Keratinocyte (primary cell): ENCODE measurements around the gene ADRM1. TPM values are rescaled to one million over a fixed set of nuclear protein-coding genes. Genes with fewer than 3 reads are reported as not detected.

ENCODE experiments used
- DNase-seq: peaks from one replicate; pipeline ENCODE4 v3.0.0-alpha.2; 2011; ENCODE audit warnings: low read depth, missing footprints, low spot score
- FAIRE-seq: peaks from 2 replicates; lab custom pipeline; 2011; peaks lifted over from hg19 to GRCh38; lab: Jason Lieb, UNC
- H2AFZ ChIP-seq: 2 replicates; pipeline ENCODE4 v1.6.0; 2012; ENCODE audit warnings: low read length, control low read depth, inconsistent platforms; ENCODE audit not compliant: control insufficient read depth
- H3K27ac ChIP-seq: 2 replicates; pipeline ENCODE4 v1.5.1; 2011; ENCODE audit warnings: low read length; ENCODE audit not compliant: control insufficient read depth, insufficient read depth
- H3K27me3 ChIP-seq: 3 replicates; pipeline ENCODE4 v1.6.0; 2011; ENCODE audit warnings: low read length; ENCODE audit not compliant: control insufficient read depth, insufficient read depth; ENCODE audit errors: extremely low read depth
- H3K36me3 ChIP-seq, 2 experiments: 2 replicates in 1 of 2; 3 replicates in 1 of 2; pipeline ENCODE4 v1.5.1; 2011; ENCODE audit warnings: low read length in 2 of 2, mild to moderate bottlenecking in 1 of 2; ENCODE audit not compliant: control insufficient read depth in 2 of 2, insufficient read depth in 2 of 2; ENCODE audit errors: extremely low read depth in 1 of 2
- H3K4me1 ChIP-seq: 3 replicates; pipeline ENCODE4 v1.5.1; 2011; ENCODE audit warnings: low read length; ENCODE audit not compliant: control insufficient read depth, insufficient read depth; ENCODE audit errors: extremely low read depth
- H3K4me2 ChIP-seq: 3 replicates; pipeline ENCODE4 v1.6.0; 2011; ENCODE audit warnings: low read depth, low read length; ENCODE audit not compliant: control insufficient read depth, insufficient read depth; ENCODE audit errors: extremely low read depth
- H3K4me3 ChIP-seq, 3 experiments: fragments of 200-600 bp in 1 of 3; sonication (generic) in 1 of 3; 2 replicates in 2 of 3; 3 replicates in 1 of 3; pipeline ENCODE4 v1.5.1; 2011 to 2016; ENCODE audit warnings: low read length in 3 of 3, mild to moderate bottlenecking in 3 of 3, control low read depth in 2 of 3, inconsistent platforms in 1 of 3, low read depth in 1 of 3, mixed read lengths in 1 of 3, mixed run types in 1 of 3, moderate library complexity in 1 of 3; ENCODE audit not compliant: control insufficient read depth in 2 of 3, insufficient read depth in 2 of 3; ENCODE audit errors: extremely low read depth in 1 of 3
- H3K79me2 ChIP-seq: 2 replicates; pipeline ENCODE4 v1.6.0; 2012; ENCODE audit warnings: low read length; ENCODE audit not compliant: control insufficient read depth, insufficient read depth
- H3K9ac ChIP-seq: 3 replicates; pipeline ENCODE4 v1.6.0; 2011; ENCODE audit warnings: low read length; ENCODE audit not compliant: control insufficient read depth, insufficient read depth; ENCODE audit errors: extremely low read depth
- H3K9me1 ChIP-seq: 3 replicates; pipeline ENCODE4 v1.6.0; 2011; ENCODE audit warnings: low read length; ENCODE audit not compliant: control insufficient read depth, insufficient read depth; ENCODE audit errors: extremely low read depth
- H3K9me3 ChIP-seq: 2 replicates; pipeline ENCODE4 v1.5.1; 2012; ENCODE audit warnings: low read depth, low read length; ENCODE audit not compliant: control insufficient read depth
- H4K20me1 ChIP-seq: 3 replicates; pipeline ENCODE4 v1.6.0; 2011; ENCODE audit warnings: low read length; ENCODE audit not compliant: control insufficient read depth, insufficient read depth; ENCODE audit errors: extremely low read depth
- CTCF ChIP-seq, 3 experiments: IDR thresholded peaks in 1 of 3; conservative IDR thresholded peaks in 1 of 3; optimal IDR thresholded peaks in 1 of 3; 2 replicates in 2 of 3; 3 replicates in 1 of 3; pipeline versions ENCODE3 to v1.5.1; 2011; ENCODE audit warnings: low read length in 3 of 3, mild to moderate bottlenecking in 3 of 3, moderate library complexity in 2 of 3, control low read depth in 1 of 3, inconsistent platforms in 1 of 3; ENCODE audit not compliant: insufficient read depth in 2 of 3; ENCODE audit errors: extremely low read depth in 1 of 3
- EZH2 ChIP-seq: IDR thresholded peaks from one replicate; pipeline ENCODE4 v1.6.1; 2012; ENCODE audit warnings: inconsistent platforms, mild to moderate bottlenecking, low read length, moderate library complexity
- dilution Hi-C: fragments of 300-500 bp; cut with MboI; formaldehyde crosslinking; loops from one replicate; pipeline ENCODE4 v1.7.0; 2020; ENCODE audit warnings: low sequenced_read_pairs; ENCODE audit not compliant: extremely low pct_ligation_motif_present
- polyA plus RNA-seq, 5 experiments: library from polyadenylated mRNA; depleted of rRNA in 3 of 5; stranded (reverse) in 3 of 5; stranded (forward) in 1 of 5; unstranded in 1 of 5; fragments of >200 nt; gene quantifications; 1 replicate in 1 of 5; 2 replicates in 3 of 5; 3 replicates in 1 of 5; pipeline versions ENCODE4 v1.2.1 to v1.2.3, GENCODE V29; 2011 to 2012; ENCODE audit warnings: missing spikeins in 2 of 5, low read depth in 1 of 5, low replicate concordance in 1 of 5

Gene ADRM1
- polyA plus RNA-seq, 1 donor (not counting 4 experiments of a cell fraction or from before 2014, with no cell fraction given), result 91.4 TPM

- no peak overlapping the region for H2AFZ ChIP-seq
- H3K9me3 ChIP-seq, result no peaks in the 10 kb centered on the region
- no peak overlapping the region for H3K27ac ChIP-seq
- H3K4me3 ChIP-seq, result no peak overlapping the region
- peaks cover 17% of the 10 kb centered on the region for H3K79me2 ChIP-seq
- TF ChIP-seq EZH2 (no peak), CTCF (optimal IDR thresholded peaks at IDR 0.05 in 1 of 3, IDR thresholded peaks at IDR 0.05 in 1 of 3, conservative IDR thresholded peaks at IDR 0.05 in 1 of 3; ENCODE audit: extremely low read depth in 1 of 3, insufficient read depth in 2 of 3, low read length in 3 of 3) (no peak)
- H3K4me1 ChIP-seq, result peaks cover 3% of the 10 kb centered on the region
- peaks cover 18 to 43% of the 10 kb centered on the region in 2 experiments for H3K36me3 ChIP-seq
- no peak overlapping the region for H3K4me2 ChIP-seq
- no peak for FAIRE-seq
- dilution Hi-C loops, result no loop called here
- no peaks in the 10 kb centered on the region for H3K27me3 ChIP-seq
- no peaks in the 10 kb centered on the region for H3K9me1 ChIP-seq
- peaks cover 8% of the 10 kb centered on the region for H4K20me1 ChIP-seq
- no peak for DNase-seq
- no peak overlapping the region for H3K9ac ChIP-seq
Observed at GRCh38 chr20:62258499-62259293, 44.1 kb upstream of the ADRM1 start.

GRCh38 chr20:62259294-62259565, 43.6 kb upstream of the ADRM1 start:
- Histone ChIP-seq H3K36me3 (peaks cover 22 to 46% of the 10 kb centered on the region in 2 experiments), H3K27me3 (no peaks in the 10 kb centered on the region), H3K27ac (no peak overlapping the region), H3K4me2 (no peak overlapping the region), H4K20me1 (peaks cover 6% of the 10 kb centered on the region), H3K4me1 (no peaks in the 10 kb centered on the region), H3K9me3 (no peaks in the 10 kb centered on the region), H3K9me1 (no peaks in the 10 kb centered on the region), H3K4me3 (no peak overlapping the region), H3K9ac (no peak overlapping the region), H3K79me2 (peaks cover 14% of the 10 kb centered on the region), H2AFZ (no peak overlapping the region)
- dilution Hi-C loops, result no loop called here
- no peak for DNase-seq
- FAIRE-seq, result no peak
- TF ChIP-seq CTCF (optimal IDR thresholded peaks at IDR 0.05 in 1 of 3, IDR thresholded peaks at IDR 0.05 in 1 of 3, conservative IDR thresholded peaks at IDR 0.05 in 1 of 3; ENCODE audit: extremely low read depth in 1 of 3, insufficient read depth in 2 of 3, low read length in 3 of 3) (no peak), EZH2 (no peak)
